ENCODE measurements around the gene NAA38.
A peak's percentile ranks its signal among the peaks of the same experiment; 100 is the strongest.

The NAA38 gene

DNA sequence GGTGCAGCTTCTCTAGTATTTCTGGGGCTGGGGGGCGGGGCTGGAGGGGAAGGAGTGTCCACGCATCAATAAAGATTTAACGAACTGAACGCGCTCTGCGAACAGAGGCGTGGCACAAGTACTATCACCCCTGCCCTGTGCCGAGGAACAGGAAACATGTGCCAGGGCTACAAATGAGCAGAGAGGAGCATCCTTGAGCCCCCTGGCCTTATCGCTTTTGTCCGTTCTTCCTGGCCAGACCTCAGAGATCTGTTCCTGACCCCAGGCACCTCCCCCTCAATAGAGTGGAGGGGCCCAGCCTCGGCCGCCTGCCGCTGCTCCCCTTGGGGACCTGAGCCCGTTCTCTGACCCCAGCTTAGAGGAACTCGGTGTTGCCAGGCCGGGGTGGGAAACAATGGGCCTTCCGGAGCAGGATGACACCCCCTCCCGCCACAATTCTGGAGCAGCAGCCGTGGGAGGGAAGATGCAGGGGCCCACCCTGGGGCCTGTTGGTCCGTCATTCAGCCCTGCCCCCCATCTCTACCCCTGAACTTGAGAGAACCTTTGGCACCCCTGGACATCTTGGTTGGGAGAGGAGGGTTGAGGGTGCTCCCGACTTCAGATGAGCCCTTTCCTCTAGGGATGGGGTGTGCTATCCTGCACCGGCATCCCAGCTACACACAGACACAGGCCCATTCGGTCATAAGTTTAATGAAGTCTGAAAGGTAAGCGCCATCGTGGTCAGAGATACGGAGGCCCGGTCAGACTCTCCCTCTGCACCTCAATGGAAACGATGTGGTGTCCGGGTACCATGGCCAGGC is 1.1 kb downstream of the NAA38 start:
- Histone ChIP-seq H3K79me2 (ENCODE audit: insufficient read depth, low read depth) (no peaks in the 10 kb centered on the region), H3K4me1 (ENCODE audit: low read depth, poor library complexity, severe bottlenecking) (no peaks in the 10 kb centered on the region)
- TF ChIP-seq, protein P1, sequence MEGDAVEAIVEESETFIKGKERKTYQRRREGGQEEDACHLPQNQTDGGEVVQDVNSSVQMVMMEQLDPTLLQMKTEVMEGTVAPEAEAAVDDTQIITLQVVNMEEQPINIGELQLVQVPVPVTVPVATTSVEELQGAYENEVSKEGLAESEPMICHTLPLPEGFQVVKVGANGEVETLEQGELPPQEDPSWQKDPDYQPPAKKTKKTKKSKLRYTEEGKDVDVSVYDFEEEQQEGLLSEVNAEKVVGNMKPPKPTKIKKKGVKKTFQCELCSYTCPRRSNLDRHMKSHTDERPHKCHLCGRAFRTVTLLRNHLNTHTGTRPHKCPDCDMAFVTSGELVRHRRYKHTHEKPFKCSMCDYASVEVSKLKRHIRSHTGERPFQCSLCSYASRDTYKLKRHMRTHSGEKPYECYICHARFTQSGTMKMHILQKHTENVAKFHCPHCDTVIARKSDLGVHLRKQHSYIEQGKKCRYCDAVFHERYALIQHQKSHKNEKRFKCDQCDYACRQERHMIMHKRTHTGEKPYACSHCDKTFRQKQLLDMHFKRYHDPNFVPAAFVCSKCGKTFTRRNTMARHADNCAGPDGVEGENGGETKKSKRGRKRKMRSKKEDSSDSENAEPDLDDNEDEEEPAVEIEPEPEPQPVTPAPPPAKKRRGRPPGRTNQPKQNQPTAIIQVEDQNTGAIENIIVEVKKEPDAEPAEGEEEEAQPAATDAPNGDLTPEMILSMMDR (conservative IDR thresholded peaks at IDR 0.05; ENCODE audit: low read depth, low read length): no peak

DNA sequence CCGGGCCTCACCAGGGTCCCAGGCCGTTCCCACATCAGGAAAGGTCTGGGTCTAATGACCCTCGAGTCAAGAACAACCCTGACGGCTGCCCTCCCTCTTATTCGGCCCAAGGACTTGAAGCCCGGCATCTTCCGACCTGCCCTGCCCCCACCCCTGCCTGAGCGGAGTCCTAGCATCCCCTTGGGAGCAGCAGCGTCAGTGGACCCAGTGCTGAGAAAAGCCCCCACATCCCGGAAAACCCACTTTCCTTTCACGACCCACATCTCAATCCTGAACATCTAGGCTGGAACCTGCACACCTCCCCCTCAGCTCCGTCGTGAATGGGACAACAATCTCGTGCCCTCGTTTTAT is 1.7 kb downstream of the NAA38 start:
- Histone ChIP-seq H3K27me3 (ENCODE audit: insufficient read depth, low read depth) (no peaks in the 10 kb centered on the region), H3K4me3 (IDR thresholded peaks at IDR 0.05; ENCODE audit: insufficient read depth, low read depth, low read length) (no peak overlapping the region)

More for the DNA sequence above, 1.1 kb downstream of the NAA38 start:
- Histone ChIP-seq H3K4me3 (IDR thresholded peaks at IDR 0.05; ENCODE audit: insufficient read depth, low read depth, low read length) (no peak overlapping the region), H2AFZ (ENCODE audit: low read depth) (no peak overlapping the region), H3K9ac (peak overlapping the region; percentile 55; the same call in 1 of the 2 replicates), H3K36me3 (ENCODE audit: insufficient read depth) (no peaks in the 10 kb centered on the region), H3K4me2 (peak overlapping the region; percentile 9; the same call in 1 of the 2 replicates), H3K27me3 (ENCODE audit: insufficient read depth, low read depth) (no peaks in the 10 kb centered on the region), H3K27ac (peak overlapping the region; percentile 50; the same call in 1 of the 2 replicates), H4K20me1 (ENCODE audit: insufficient read depth) (no peaks in the 10 kb centered on the region)

DNA sequence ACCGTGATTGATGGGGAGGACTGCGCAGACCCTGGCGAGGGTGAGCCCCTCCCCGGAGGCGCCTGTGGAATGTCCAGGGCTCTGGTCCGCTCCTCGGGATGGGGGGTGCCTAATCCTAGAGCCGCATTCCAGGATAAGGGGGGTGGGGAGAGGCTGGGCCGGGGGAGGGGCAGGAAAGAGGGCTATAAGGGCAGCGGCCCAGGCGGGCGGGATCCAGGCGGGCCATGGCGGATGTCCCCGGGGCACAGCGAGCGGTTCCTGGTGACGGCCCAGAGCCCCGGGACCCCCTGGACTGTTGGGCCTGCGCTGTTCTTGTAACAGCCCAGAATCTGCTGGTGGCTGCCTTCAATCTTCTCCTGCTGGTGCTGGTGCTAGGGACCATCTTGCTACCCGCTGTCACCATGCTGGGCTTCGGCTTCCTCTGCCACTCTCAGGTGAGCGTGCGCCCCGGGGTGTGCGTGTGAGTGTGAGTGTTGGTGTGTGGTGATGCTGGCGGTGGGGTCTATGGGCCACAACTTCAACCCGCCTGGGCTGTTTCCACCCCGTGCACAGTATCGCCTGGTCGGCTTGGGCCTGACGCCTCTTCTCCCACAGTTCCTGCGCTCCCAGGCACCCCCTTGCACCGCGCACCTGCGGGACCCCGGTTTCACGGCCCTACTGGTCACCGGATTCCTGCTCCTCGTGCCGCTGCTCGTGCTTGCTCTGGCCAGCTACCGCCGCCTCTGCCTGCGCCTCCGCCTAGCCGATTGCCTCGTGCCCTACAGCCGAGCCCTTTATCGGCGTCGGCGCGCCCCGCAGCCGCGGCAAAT is 2.3 kb downstream of the NAA38 start, which contains the start of gene TMEM88:
Gene TMEM88 (plus strand): TSS at position 216 of the 809 bp plus-strand sequence. CDS start 9 bp downstream, at position 225.
- Histone ChIP-seq H3K4me2 (peak within 1 kb of the TSS; percentile 9; the same call in 1 of the 2 replicates), H2AFZ (ENCODE audit: low read depth) (no peak within 1 kb of the TSS), H3K27ac (no peak within 1 kb of the TSS), H3K4me1 (ENCODE audit: low read depth, poor library complexity, severe bottlenecking) (no peaks in the 10 kb centered on the region), H3K36me3 (ENCODE audit: insufficient read depth) (no peaks in the 10 kb centered on the region), H3K9ac (no peak within 1 kb of the TSS), H3K4me3 (IDR thresholded peaks at IDR 0.05; ENCODE audit: insufficient read depth, low read depth, low read length) (no peak within 1 kb of the TSS), H3K27me3 (ENCODE audit: insufficient read depth, low read depth) (no peaks in the 10 kb centered on the region), H3K79me2 (ENCODE audit: insufficient read depth, low read depth) (no peaks in the 10 kb centered on the region), H4K20me1 (ENCODE audit: insufficient read depth) (no peaks in the 10 kb centered on the region)
- TF ChIP-seq, protein P1 (conservative IDR thresholded peaks at IDR 0.05; ENCODE audit: low read depth, low read length): no peak

More for the DNA sequence above, 1.7 kb downstream of the NAA38 start:
- TF ChIP-seq, protein P1 (conservative IDR thresholded peaks at IDR 0.05; ENCODE audit: low read depth, low read length): no peak
- Histone ChIP-seq H3K4me2 (peak overlapping the region; percentile 9; the same call in 1 of the 2 replicates), H3K4me1 (ENCODE audit: low read depth, poor library complexity, severe bottlenecking) (no peaks in the 10 kb centered on the region), H3K9ac (no peak overlapping the region), H4K20me1 (ENCODE audit: insufficient read depth) (no peaks in the 10 kb centered on the region), H2AFZ (ENCODE audit: low read depth) (no peak overlapping the region), H3K27ac (no peak overlapping the region), H3K36me3 (ENCODE audit: insufficient read depth) (no peaks in the 10 kb centered on the region), H3K79me2 (ENCODE audit: insufficient read depth, low read depth) (no peaks in the 10 kb centered on the region)

DNA sequence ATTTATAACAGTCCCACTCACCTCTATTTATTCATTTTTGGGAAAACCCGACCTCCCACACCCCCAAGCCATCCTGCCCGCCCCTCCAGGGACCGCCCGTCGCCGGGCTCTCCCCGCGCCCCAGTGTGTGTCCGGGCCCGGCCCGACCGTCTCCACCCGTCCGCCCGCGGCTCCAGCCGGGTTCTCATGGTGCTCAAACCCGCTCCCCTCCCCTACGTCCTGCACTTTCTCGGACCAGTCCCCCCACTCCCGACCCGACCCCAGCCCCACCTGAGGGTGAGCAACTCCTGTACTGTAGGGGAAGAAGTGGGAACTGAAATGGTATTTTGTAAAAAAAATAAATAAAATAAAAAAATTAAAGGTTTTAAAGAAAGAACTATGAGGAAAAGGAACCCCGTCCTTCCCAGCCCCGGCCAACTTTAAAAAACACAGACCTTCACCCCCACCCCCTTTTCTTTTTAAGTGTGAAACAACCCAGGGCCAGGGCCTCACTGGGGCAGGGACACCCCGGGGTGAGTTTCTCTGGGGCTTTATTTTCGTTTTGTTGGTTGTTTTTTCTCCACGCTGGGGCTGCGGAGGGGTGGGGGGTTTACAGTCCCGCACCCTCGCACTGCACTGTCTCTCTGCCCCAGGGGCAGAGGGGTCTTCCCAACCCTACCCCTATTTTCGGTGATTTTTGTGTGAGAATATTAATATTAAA is 3.1 kb downstream of the NAA38 start:
- Histone ChIP-seq H3K27ac (no peak overlapping the region), H3K4me3 (IDR thresholded peaks at IDR 0.05; ENCODE audit: insufficient read depth, low read depth, low read length) (no peak overlapping the region), H3K27me3 (ENCODE audit: insufficient read depth, low read depth) (no peaks in the 10 kb centered on the region), H3K79me2 (ENCODE audit: insufficient read depth, low read depth) (no peaks in the 10 kb centered on the region), H3K4me2 (no peak overlapping the region), H3K9ac (no peak overlapping the region), H4K20me1 (ENCODE audit: insufficient read depth) (no peaks in the 10 kb centered on the region), H2AFZ (ENCODE audit: low read depth) (no peak overlapping the region), H3K36me3 (ENCODE audit: insufficient read depth) (no peaks in the 10 kb centered on the region), H3K4me1 (ENCODE audit: low read depth, poor library complexity, severe bottlenecking) (no peaks in the 10 kb centered on the region)
- TF ChIP-seq, protein P1 (conservative IDR thresholded peaks at IDR 0.05; ENCODE audit: low read depth, low read length): no peak
